Panc1 (cell line): ENCODE results near the gene WBP2NL.

Experiments
- REST ChIP-seq, 2 experiments: IDR thresholded peaks; 2 replicates each; pipeline ENCODE4 v1.6.1; 2011 to 2012; ENCODE audit warnings: low read depth in 2 of 2, control low read depth in 1 of 2, low read length in 1 of 2, mild to moderate bottlenecking in 1 of 2, moderate library complexity in 1 of 2; ENCODE audit not compliant: insufficient read depth in 1 of 2
- TF ChIP-seq, protein P1 (sequence below): fragments of 450-650 bp; IDR thresholded peaks from 2 replicates; pipeline ENCODE4 v1.5.1; 2017; ENCODE audit warnings: mild to moderate bottlenecking

GRCh38 chr22:41992496-41992895, 6.1 kb upstream of the WBP2NL start:
- TF ChIP-seq, protein P1, sequence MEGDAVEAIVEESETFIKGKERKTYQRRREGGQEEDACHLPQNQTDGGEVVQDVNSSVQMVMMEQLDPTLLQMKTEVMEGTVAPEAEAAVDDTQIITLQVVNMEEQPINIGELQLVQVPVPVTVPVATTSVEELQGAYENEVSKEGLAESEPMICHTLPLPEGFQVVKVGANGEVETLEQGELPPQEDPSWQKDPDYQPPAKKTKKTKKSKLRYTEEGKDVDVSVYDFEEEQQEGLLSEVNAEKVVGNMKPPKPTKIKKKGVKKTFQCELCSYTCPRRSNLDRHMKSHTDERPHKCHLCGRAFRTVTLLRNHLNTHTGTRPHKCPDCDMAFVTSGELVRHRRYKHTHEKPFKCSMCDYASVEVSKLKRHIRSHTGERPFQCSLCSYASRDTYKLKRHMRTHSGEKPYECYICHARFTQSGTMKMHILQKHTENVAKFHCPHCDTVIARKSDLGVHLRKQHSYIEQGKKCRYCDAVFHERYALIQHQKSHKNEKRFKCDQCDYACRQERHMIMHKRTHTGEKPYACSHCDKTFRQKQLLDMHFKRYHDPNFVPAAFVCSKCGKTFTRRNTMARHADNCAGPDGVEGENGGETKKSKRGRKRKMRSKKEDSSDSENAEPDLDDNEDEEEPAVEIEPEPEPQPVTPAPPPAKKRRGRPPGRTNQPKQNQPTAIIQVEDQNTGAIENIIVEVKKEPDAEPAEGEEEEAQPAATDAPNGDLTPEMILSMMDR: no peak
- no peak for TF ChIP-seq REST (IDR thresholded peaks at IDR 0.05; ENCODE audit: insufficient read depth in 1 of 2, low read depth in 2 of 2, low read length in 1 of 2)
